Stimulated activated CD8-positive, alpha-beta memory T cell treated with anti-CD3 and anti-CD28 coated beads, Interleukin-12 subunit alpha, Interleukin-12 subunit beta, amount 100 ng/mL, for 1 hour (primary cell): ENCODE results near the gene ISCU.
"Not testable (repeated sequence)": the region's sequence is repeated elsewhere in the genome, so short reads cannot be mapped to it uniquely, and the experiment has no call there.

Source experiments
- DNase-seq: peaks from one replicate; pipeline ENCODE4 v3.0.0-alpha.2; 2020; ENCODE audit warnings: low read depth

ISCU gene

DNA sequence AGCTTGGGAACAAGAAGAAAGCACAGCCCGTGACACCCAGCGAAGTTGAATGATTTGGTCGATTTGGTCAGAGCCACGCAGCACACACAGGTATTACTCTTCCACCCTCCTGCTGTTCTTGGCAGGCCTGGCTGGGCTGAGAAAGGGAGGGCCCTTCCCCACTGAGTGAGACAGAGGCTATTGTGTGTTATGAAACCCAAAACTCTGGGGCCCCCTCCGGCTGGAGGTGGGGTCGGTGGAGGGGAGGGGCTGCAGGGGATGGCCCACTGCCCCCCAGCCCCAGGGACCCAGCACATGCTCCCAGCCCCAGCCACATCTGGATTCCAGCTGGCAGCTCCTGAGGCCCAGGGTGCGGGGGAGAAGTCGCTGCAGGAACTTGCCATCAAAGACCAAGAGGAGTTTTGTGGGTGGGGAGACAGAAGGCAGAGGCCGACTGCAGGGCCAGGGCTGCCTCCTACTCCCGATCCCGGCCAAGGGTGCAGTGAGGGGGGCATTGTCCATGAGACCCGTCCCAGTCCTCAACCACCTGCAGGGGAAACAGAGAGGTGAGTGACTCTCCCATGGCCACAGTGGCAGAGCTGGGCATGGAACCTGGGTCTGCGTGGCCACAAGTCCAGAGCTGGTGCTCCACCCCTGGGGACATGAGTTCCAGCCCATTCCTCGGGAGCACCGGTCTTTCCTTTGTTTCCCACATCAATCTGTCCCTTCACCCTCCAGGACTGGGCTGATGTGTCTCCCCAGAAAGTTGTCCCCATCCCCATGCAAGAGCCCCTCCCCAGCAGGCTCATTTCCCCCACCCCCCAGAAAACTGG lies 26.8 kb downstream of the ISCU start:
- DNase-seq: no peak

GRCh38 chr12:108589840-108590229 lies 27.4 kb downstream of the ISCU start:
- DNase-seq: no peak

DNA sequence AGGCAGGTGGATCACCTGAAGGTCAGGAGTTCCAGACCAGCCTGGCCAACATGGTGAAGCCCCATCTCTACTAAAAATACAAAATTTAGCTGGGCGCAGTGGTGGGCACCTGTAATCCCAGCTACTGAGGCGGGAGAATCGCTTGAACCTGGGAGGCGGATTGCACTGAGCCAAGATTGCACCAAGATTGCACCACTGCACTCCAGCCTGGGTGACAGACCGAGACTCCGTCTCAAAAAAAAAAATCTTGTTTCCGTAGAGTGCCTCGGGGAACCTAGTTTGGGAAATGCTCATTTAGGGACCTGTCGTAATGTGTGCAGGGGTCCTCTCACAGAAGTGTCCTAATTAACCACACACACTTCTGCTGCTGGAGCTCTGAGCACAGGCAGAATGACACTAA lies 28.1 kb downstream of the ISCU start:
- DNase-seq: not testable (repeated sequence)

DNA sequence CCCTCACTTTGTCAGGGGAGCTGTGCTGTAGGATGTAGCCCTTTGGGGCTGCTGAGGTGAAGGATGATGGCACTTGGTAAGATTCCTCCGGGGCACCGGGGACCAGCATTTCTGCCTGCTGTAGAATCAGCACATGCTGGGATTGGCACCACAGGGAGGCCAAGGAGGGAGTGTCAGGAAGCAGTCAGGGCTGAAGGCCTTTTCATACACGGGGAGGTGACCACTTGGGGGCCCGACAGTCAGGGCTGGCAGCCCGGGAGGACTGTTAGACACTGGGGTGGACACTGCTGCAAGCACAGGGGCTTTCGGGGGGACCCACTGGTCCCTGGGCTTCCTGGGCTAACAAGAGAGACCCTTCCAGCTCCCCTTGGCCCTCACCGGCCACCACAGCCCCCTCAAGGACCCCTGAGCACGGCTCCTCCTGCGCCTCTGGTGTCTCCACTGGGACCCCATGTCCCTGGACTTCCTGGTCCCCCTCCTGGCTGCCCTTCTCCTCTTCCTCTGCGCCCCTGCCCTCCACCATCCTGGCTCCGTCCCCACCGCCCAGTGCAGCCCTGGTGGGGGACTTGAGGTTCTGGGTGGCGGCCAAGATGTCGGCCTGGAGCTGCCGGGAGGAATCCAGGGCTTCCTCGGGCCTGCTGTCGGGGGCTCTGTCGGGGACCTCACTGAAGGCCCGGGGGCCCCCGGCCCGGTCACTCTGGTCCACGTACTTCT lies 29.0 kb downstream of the ISCU start:
- no peak for DNase-seq

- no peak for DNase-seq
Measured at GRCh38 chr12:108592033-108592909, 29.9 kb downstream of the ISCU start.

GRCh38 chr12:108594323-108594903 lies 32.0 kb downstream of the ISCU start:
- no peak for DNase-seq

GRCh38 chr12:108594960-108595710 lies 32.7 kb downstream of the ISCU start:
- DNase-seq: no peak

- DNase-seq: no peak
Measured at GRCh38 chr12:108595711-108596647, 33.6 kb downstream of the ISCU start.

- no peak for DNase-seq
Measured at GRCh38 chr12:108596854-108597558, 34.6 kb downstream of the ISCU start.

DNA sequence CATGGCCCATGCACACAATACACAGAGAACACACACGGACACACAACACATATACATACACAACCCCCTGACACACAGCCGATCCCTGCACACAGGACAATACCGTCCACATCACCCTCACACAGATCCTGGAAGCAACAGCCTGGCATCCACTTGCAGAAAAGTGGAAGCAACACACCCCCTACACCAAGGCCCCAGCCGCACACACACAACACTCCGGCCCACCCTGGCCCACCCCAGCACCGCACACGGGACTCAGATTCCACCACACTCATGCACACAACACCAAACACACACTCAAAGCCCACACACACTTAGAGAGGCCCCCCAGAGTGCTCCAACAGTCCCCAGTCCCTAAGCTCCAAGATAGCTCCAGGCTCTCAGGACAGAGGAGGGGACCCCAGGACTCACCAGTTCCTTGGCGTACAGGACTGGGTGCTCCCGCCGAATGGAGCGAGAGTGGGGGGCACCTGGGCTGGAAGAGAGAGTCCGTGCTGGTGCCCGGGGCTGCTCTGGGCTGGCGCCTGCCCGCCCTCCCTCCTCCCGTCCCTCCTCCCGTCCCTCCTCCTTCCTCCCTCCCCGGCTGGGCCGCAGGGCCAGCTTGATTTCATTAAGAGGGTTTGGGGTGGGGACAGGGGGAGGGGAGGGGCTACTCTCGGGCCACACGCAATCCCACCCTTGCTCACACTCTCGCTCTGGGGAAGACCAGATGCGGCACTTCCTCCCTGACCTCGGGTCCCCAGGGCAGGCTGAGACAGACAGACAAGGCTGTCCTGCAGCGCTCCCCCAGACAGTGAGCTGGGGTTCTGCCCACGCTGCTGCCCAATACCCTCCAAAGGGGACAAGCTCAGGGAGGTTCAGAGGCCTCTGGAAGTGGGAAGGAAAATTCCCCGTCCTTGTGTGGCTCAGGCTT lies 35.4 kb downstream of the ISCU start, which contains the start of gene TMEM119:
TMEM119 (minus strand) TSS at position 526 of the 913 bp plus-strand sequence. CDS start 5,701 bp downstream, outside the sequence.
- no peak for DNase-seq

DNA sequence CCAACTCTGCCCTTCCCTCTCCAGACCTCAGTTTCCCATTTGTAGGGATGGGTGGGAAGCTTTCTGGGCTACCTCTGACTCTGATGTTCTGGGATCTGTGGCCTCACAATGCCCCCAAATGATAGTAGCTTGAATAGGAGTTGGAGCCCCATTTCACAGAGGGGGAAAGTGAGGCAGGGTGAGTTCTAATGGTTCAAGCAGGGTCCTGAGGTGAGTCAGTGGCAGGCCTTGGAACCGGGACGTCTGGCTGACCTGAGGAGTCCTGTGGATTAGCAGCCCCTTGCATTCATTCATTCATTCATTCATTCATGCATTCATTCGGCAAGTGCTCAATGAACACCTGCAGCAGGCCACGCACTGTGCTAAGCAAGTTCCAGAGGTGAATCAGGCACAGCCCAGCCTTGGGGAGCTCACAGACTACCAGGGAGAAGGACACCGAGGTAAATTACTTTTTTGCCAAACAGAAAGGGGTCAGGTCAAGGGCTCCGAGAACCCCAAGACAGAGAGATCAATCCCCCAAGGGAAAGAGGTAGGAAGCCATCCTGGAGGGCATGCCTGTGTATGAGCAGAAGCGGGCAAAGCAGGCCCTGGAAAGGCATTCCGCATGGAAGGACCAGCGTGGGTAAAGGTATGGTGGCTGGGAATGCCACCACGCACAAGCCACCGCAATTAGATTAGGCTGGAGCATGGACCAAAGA lies 36.3 kb downstream of the ISCU start:
- DNase-seq: no peak

DNA sequence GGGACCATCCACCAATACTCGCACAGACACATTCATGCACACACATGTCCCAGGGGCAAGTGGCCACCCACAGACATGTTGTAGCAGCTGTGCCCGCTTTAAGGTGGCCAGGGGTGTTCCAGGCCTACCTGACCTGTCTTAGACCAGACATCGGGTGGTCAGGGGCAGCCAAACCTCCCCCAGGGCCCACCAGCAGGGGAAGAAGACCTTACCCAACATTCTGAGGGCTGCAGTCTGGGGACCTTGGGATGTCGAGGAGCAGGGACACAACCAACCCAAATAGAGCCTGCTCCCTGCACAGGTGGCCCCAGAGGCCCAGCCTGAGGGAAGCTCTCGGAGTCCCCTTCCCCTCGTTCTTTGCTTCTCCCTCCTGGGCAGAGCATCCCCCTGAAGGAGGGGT lies 37.1 kb downstream of the ISCU start:
- no peak for DNase-seq

GRCh38 chr12:108599948-108600701 lies 37.7 kb downstream of the ISCU start:
- DNase-seq: no peak

GRCh38 chr12:108600702-108601007 lies 38.3 kb downstream of the ISCU start:
- DNase-seq: no peak

GRCh38 chr12:108602209-108602705 lies 39.9 kb downstream of the ISCU start:
- no peak for DNase-seq

DNA sequence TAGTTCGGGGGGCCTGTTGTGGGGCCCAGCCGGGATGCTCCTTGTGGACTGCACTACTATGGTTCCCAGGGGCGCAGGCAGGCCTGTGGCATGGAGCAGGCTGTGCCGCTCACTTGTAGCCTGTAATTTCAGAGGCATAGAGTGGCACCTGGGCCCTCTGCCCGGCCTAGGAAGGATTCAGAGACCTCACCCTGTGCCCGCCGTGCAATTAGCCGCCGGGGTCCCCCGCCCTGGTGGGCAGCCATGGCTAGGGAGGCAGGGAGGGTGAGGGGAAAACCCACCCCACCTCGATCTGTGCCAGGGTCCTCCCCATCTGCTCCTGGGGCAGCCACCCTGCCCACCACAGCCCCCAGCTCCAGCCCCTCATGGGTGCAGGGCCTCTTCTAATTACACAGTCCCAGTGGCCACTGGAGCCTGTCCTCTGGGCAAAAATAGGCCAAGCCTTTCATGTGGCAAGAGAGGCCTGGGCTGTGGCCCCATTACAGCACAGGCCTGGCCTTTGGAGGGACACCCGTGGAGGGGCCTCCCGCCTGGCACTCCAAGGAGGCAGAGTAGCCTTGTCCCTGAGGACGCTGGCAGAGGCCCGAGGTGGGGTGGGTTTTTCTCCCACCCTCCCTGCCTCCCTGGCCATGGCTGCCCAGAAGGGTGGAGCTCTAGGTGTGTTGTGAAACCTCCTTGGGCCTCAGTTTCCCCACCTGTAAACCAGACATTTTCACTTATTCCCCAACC lies 40.7 kb downstream of the ISCU start:
- no peak for DNase-seq
